HepG2 (cell line): Measurements from ENCODE around the gene PAM16. TPM values are rescaled to one million over a fixed set of nuclear protein-coding genes. Genes with fewer than 3 reads are reported as not detected.

Experiments used
- AGO1 ChIP-seq: fragments of 200-400 bp; formaldehyde crosslinking; IDR thresholded peaks from 2 replicates; pipeline ENCODE4 v1.6.1; 2017; ENCODE audit warnings: mild to moderate bottlenecking, low read depth, low read length, moderate library complexity; ENCODE audit not compliant: poor library complexity, severe bottlenecking
- BRD4 ChIP-seq: sonication (generic); formaldehyde crosslinking; IDR thresholded peaks from 2 replicates; pipeline ENCODE4 v1.4.0; 2020; ENCODE audit warnings: missing genetic modification reagents
- FOXA1 ChIP-seq, 2 experiments: fragments of 450-650 bp in 1 of 2; sonication (generic) in 1 of 2; formaldehyde crosslinking in 1 of 2; IDR thresholded peaks; 2 replicates each; pipeline versions ENCODE4 v1.4.0 to v1.6.1; 2016 to 2020; ENCODE audit warnings: missing genetic modification reagents in 1 of 2
- FOXJ3 ChIP-seq: sonication (generic); formaldehyde crosslinking; IDR thresholded peaks from 2 replicates; pipeline ENCODE4 v1.4.0; 2020; ENCODE audit warnings: missing genetic modification reagents, mild to moderate bottlenecking, borderline replicate concordance
- GZF1 ChIP-seq: sonication (generic); formaldehyde crosslinking; IDR thresholded peaks from 2 replicates; pipeline ENCODE4 v1.5.1; 2020; ENCODE audit warnings: mild to moderate bottlenecking, missing genetic modification reagents
- KLF16 ChIP-seq, 2 experiments: sonication (generic) in 1 of 2; formaldehyde crosslinking in 1 of 2; IDR thresholded peaks; 2 replicates each; pipeline versions ENCODE4 v1.6.1 to v1.8.0; 2016 to 2023; ENCODE audit warnings: missing genetic modification reagents in 2 of 2, missing compliant biosample characterization in 1 of 2
- MXI1 ChIP-seq: IDR thresholded peaks from 3 replicates; pipeline ENCODE4 v1.6.1; 2012; ENCODE audit warnings: low read depth, low read length, inconsistent platforms, borderline replicate concordance
- PPARG ChIP-seq: conservative IDR thresholded peaks from 2 replicates; pipeline ENCODE4 v1.6.1; 2016; ENCODE audit warnings: missing biosample characterization, missing genetic modification reagents
- SATB2 ChIP-seq: sonication (generic); formaldehyde crosslinking; IDR thresholded peaks from 2 replicates; pipeline ENCODE4 v1.5.0; 2020; ENCODE audit warnings: missing genetic modification reagents
- TMF1 ChIP-seq: sonication (generic); formaldehyde crosslinking; IDR thresholded peaks from 2 replicates; pipeline ENCODE4 v1.8.1; 2022; ENCODE audit warnings: low read depth, missing genetic modification reagents
- YEATS2 ChIP-seq: sonication (generic); formaldehyde crosslinking; IDR thresholded peaks from 2 replicates; pipeline ENCODE4 v1.4.0; 2020; ENCODE audit warnings: missing genetic modification reagents, borderline replicate concordance
- ZBTB42 ChIP-seq: sonication (generic); formaldehyde crosslinking; IDR thresholded peaks from 2 replicates; pipeline ENCODE4 v1.5.0; 2020; ENCODE audit warnings: mild to moderate bottlenecking, missing genetic modification reagents
- ZNF10 ChIP-seq: sonication (generic); formaldehyde crosslinking; IDR thresholded peaks from 2 replicates; pipeline ENCODE4 v1.4.0; 2020; ENCODE audit warnings: mild to moderate bottlenecking, low read depth, missing genetic modification reagents, borderline replicate concordance
- ZNF557 ChIP-seq: sonication (generic); formaldehyde crosslinking; IDR thresholded peaks from 2 replicates; pipeline ENCODE4 v1.4.0; 2020; ENCODE audit warnings: missing genetic modification reagents
- ZNF788 ChIP-seq: sonication (generic); formaldehyde crosslinking; IDR thresholded peaks from 2 replicates; pipeline ENCODE4 v1.5.0; 2020; ENCODE audit warnings: mild to moderate bottlenecking, missing genetic modification reagents, borderline replicate concordance
- polyA plus RNA-seq, 8 experiments: library from polyadenylated mRNA; depleted of rRNA in 3 of 8; stranded (reverse) in 7 of 8; unstranded in 1 of 8; fragments of >200 nt; fragmentation: Illumina TruSeq in 4 of 8; extraction: Trizol in 4 of 8; gene quantifications; 2 replicates each; pipeline versions ENCODE4 v1.2.1 to v1.2.3, GENCODE V29; 2011 to 2016; ENCODE audit warnings: low read depth in 4 of 8, missing spikeins in 1 of 8, mixed read lengths in 1 of 8; ENCODE audit not compliant: insufficient read depth in 1 of 8
- total RNA-seq, 5 experiments: library from RNA; depleted of rRNA; stranded (reverse); fragments of >200 nt; fragmentation: Illumina TruSeq; extraction: Trizol; gene quantifications; 2 replicates each; pipeline ENCODE4 v1.2.3, GENCODE V29; 2016; ENCODE audit warnings: low read depth in 1 of 5
- TF ChIP-seq, protein P1 (sequence below): sonication (generic); formaldehyde crosslinking; IDR thresholded peaks from 2 replicates; pipeline ENCODE4 v1.9.0; 2021; ENCODE audit warnings: mild to moderate bottlenecking, missing genetic modification reagents
- TF ChIP-seq, protein P2 (sequence below): sonication (generic); formaldehyde crosslinking; IDR thresholded peaks from 2 replicates; pipeline ENCODE4 v1.4.0; 2020; ENCODE audit warnings: missing genetic modification reagents, borderline replicate concordance
- TF ChIP-seq, protein P3 (sequence below): sonication (generic); formaldehyde crosslinking; IDR thresholded peaks from 2 replicates; pipeline ENCODE4 v1.4.0; 2020; ENCODE audit warnings: mild to moderate bottlenecking, missing genetic modification reagents
- TF ChIP-seq, protein P4 (sequence below): sonication (generic); formaldehyde crosslinking; IDR thresholded peaks from 2 replicates; pipeline ENCODE4 v1.9.0; 2021; ENCODE audit warnings: missing genetic modification reagents, mild to moderate bottlenecking, borderline replicate concordance

Gene PAM16
- total and polyA plus RNA-seq, 2 of the 13 experiments (the other 11 are each of a cell fraction or from before 2014, with no cell fraction given), result 51.5 to 51.8 TPM

DNA sequence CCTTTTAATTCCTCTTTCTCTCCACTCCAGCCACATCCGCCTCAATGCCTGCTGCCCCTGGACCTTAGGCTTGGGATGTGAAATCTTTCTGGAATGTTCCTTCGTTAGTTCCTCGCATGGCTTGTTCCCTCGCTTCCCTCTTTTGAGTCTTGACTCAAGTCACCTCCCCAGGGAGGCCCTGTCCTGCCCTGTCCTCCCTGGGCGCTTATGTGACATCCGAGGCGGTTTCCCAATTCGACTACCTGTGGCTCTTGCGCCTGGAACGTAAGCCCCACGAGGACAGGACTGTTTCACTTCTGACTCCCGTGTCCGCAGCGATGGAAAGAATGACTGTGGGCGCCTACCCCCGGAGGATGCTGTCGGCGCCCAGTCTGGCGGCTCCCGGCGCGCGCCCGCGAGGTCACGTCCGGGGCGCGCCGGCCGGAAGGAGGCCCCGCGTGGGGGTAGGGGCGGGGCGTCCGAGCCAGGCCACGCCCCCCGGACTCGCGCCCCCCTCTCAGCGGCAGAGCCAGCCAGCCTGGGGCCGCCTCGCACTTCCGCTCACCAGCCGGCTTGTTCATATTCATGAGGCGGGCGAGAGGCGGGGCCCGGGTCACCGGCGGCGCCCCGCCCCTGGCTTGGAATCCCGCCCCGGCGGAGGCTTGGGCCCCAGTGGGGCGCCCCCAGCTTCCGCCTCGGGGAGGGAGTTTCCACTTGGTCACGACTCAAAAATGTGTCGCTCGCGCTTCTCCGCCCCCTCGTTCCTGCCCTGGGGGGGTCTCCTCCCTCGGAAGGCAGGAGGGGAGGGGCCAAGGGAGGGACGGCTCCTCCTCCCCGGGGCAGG is 43.7 kb downstream of the PAM16 start (continued):
- TF ChIP-seq AGO1, result no peak
- TF ChIP-seq BRD4, result no peak
- TF ChIP-seq SATB2 (CRISPR knock-in tag), result no peak
- no peak for TF ChIP-seq ZNF788 (CRISPR knock-in tag)
- no peak for TF ChIP-seq PPARG (CRISPR knock-in tag)
- TF ChIP-seq FOXA1 (IDR thresholded peaks at IDR 0.05), result no peak
- TF ChIP-seq FOXA1 (CRISPR knock-in tag; IDR thresholded peaks at IDR 0.05), result no peak
- no peak for TF ChIP-seq ZNF557
- TF ChIP-seq, protein P1, sequence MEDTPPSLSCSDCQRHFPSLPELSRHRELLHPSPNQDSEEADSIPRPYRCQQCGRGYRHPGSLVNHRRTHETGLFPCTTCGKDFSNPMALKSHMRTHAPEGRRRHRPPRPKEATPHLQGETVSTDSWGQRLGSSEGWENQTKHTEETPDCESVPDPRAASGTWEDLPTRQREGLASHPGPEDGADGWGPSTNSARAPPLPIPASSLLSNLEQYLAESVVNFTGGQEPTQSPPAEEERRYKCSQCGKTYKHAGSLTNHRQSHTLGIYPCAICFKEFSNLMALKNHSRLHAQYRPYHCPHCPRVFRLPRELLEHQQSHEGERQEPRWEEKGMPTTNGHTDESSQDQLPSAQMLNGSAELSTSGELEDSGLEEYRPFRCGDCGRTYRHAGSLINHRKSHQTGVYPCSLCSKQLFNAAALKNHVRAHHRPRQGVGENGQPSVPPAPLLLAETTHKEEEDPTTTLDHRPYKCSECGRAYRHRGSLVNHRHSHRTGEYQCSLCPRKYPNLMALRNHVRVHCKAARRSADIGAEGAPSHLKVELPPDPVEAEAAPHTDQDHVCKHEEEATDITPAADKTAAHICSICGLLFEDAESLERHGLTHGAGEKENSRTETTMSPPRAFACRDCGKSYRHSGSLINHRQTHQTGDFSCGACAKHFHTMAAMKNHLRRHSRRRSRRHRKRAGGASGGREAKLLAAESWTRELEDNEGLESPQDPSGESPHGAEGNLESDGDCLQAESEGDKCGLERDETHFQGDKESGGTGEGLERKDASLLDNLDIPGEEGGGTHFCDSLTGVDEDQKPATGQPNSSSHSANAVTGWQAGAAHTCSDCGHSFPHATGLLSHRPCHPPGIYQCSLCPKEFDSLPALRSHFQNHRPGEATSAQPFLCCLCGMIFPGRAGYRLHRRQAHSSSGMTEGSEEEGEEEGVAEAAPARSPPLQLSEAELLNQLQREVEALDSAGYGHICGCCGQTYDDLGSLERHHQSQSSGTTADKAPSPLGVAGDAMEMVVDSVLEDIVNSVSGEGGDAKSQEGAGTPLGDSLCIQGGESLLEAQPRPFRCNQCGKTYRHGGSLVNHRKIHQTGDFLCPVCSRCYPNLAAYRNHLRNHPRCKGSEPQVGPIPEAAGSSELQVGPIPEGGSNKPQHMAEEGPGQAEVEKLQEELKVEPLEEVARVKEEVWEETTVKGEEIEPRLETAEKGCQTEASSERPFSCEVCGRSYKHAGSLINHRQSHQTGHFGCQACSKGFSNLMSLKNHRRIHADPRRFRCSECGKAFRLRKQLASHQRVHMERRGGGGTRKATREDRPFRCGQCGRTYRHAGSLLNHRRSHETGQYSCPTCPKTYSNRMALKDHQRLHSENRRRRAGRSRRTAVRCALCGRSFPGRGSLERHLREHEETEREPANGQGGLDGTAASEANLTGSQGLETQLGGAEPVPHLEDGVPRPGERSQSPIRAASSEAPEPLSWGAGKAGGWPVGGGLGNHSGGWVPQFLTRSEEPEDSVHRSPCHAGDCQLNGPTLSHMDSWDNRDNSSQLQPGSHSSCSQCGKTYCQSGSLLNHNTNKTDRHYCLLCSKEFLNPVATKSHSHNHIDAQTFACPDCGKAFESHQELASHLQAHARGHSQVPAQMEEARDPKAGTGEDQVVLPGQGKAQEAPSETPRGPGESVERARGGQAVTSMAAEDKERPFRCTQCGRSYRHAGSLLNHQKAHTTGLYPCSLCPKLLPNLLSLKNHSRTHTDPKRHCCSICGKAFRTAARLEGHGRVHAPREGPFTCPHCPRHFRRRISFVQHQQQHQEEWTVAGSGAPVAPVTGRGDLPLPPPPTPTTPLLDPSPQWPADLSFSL (CRISPR knock-in tag), result no peak
- TF ChIP-seq, protein P2, sequence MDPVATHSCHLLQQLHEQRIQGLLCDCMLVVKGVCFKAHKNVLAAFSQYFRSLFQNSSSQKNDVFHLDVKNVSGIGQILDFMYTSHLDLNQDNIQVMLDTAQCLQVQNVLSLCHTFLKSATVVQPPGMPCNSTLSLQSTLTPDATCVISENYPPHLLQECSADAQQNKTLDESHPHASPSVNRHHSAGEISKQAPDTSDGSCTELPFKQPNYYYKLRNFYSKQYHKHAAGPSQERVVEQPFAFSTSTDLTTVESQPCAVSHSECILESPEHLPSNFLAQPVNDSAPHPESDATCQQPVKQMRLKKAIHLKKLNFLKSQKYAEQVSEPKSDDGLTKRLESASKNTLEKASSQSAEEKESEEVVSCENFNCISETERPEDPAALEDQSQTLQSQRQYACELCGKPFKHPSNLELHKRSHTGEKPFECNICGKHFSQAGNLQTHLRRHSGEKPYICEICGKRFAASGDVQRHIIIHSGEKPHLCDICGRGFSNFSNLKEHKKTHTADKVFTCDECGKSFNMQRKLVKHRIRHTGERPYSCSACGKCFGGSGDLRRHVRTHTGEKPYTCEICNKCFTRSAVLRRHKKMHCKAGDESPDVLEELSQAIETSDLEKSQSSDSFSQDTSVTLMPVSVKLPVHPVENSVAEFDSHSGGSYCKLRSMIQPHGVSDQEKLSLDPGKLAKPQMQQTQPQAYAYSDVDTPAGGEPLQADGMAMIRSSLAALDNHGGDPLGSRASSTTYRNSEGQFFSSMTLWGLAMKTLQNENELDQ (CRISPR knock-in tag), result no peak
- TF ChIP-seq ZNF10, result no peak
- TF ChIP-seq ZBTB42 (CRISPR knock-in tag), result no peak
- TF ChIP-seq YEATS2 (CRISPR knock-in tag), result no peak
- TF ChIP-seq TMF1 (CRISPR knock-in tag), result no peak
- TF ChIP-seq, protein P3, sequence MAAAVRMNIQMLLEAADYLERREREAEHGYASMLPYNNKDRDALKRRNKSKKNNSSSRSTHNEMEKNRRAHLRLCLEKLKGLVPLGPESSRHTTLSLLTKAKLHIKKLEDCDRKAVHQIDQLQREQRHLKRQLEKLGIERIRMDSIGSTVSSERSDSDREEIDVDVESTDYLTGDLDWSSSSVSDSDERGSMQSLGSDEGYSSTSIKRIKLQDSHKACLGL (CRISPR knock-in tag), result no peak
- TF ChIP-seq, protein P4, sequence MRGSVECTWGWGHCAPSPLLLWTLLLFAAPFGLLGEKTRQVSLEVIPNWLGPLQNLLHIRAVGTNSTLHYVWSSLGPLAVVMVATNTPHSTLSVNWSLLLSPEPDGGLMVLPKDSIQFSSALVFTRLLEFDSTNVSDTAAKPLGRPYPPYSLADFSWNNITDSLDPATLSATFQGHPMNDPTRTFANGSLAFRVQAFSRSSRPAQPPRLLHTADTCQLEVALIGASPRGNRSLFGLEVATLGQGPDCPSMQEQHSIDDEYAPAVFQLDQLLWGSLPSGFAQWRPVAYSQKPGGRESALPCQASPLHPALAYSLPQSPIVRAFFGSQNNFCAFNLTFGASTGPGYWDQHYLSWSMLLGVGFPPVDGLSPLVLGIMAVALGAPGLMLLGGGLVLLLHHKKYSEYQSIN (CRISPR knock-in tag), result no peak
- no peak for TF ChIP-seq FOXJ3 (CRISPR knock-in tag)
- no peak for TF ChIP-seq KLF16 (CRISPR knock-in tag; IDR thresholded peaks at IDR 0.05)
- no peak for TF ChIP-seq GZF1 (CRISPR knock-in tag)
- peak; percentile 38; the same call in 1 of the 3 replicates for TF ChIP-seq MXI1
